Sigmoid colon (tissue), 7 donors: ENCODE measurements around the gene RAP2B. TPM values are rescaled to one million over a fixed set of nuclear protein-coding genes. Genes with fewer than 3 reads are reported as not detected.

Experiments
- DNase-seq: peaks from one replicate; pipeline ENCODE4 v3.0.0-alpha.2; 2019
- H3K27ac ChIP-seq, 4 donors: fragments of 200-600 bp; sonication (generic); one replicate each; pipeline ENCODE4 v1.5.1; 2016 to 2019; ENCODE audit warnings: mild to moderate bottlenecking in 1 of 4
- H3K27me3 ChIP-seq, 3 donors: fragments of 200-600 bp; sonication (generic); one replicate each; pipeline ENCODE4 v1.5.1; 2019; ENCODE audit warnings: mild to moderate bottlenecking in 1 of 3
- H3K36me3 ChIP-seq, 4 donors: fragments of 200-600 bp; sonication (generic); one replicate each; pipeline ENCODE4 v1.5.1; 2016 to 2019
- H3K4me1 ChIP-seq, 4 donors: fragments of 200-600 bp; sonication (generic); one replicate each; pipeline ENCODE4 v1.5.1; 2017 to 2019
- H3K4me3 ChIP-seq, 4 donors: fragments of 200-600 bp; sonication (generic); one replicate each; pipeline ENCODE4 v1.5.1; 2017 to 2019; ENCODE audit warnings: mild to moderate bottlenecking in 2 of 4, moderate library complexity in 1 of 4
- H3K9me3 ChIP-seq, 4 donors: fragments of 200-600 bp in 3 of 4; sonication (generic) in 3 of 4; one replicate each; pipeline versions ENCODE4 v1.5.1 to v1.6.1; 2013 to 2019
- CTCF ChIP-seq, 4 experiments: fragments of 450-650 bp in 3 of 4; fragments of 200-600 bp in 1 of 4; IDR thresholded peaks; one replicate each; pipeline ENCODE4 v1.5.1; 2016 to 2019; ENCODE audit warnings: antibody characterized with exemption in 4 of 4, mild to moderate bottlenecking in 3 of 4, moderate library complexity in 2 of 4
- EP300 ChIP-seq, 4 donors: sonication (generic); formaldehyde crosslinking; IDR thresholded peaks; one replicate each; pipeline ENCODE4 v1.6.1; 2017; ENCODE audit warnings: antibody characterized with exemption in 4 of 4
- POLR2A ChIP-seq, 2 donors: fragments of 450-650 bp; IDR thresholded peaks; one replicate each; pipeline ENCODE4 v1.6.1; 2016; ENCODE audit warnings: antibody characterized with exemption in 2 of 2, mild to moderate bottlenecking in 2 of 2, moderate library complexity in 2 of 2
- POLR2AphosphoS5 ChIP-seq, 4 donors: sonication (generic); formaldehyde crosslinking; IDR thresholded peaks; one replicate each; pipeline ENCODE4 v1.6.1; 2017; ENCODE audit warnings: antibody characterized with exemption in 4 of 4
- WGBS, 2 donors: extraction: QIAGEN DNeasy Blood & Tissue Kit; methylation state at CpG; one replicate each; pipeline ENCODE4 v1.1.7; 2013; 5-methylcytosine and 5-hydroxymethylcytosine counted together
- intact Hi-C: fragments of 100-400 bp; cut with DNase I; formaldehyde crosslinking; loops from one replicate; pipeline ENCODE4 v1.15.1; 2023
- polyA plus RNA-seq, 3 donors: library from polyadenylated mRNA; stranded (reverse); fragments of 200-250 nt; gene quantifications; one replicate each; pipeline ENCODE4 v1.2.3, GENCODE V29; 2013
- total RNA-seq, 4 donors: library from RNA; depleted of rRNA; stranded (reverse); fragments of >200 nt; gene quantifications; one replicate each; pipeline ENCODE4 v1.1.0, GENCODE V29; 2016
- donor health status: healthy with polysubstance abuse.
- donor health status: Bipolar disorder and iron deficiency.
- donor health status: healthy.

RAP2B gene
- total and polyA plus RNA-seq, 7 donors: 4.8 to 9.4 (median 8.6) TPM

GRCh38 chr3:153138276-153139210 is 23.5 kb upstream of the RAP2B start:
- peak; percentile 72 for DNase-seq
- H3K4me3 ChIP-seq: no peak overlapping the region
- intact Hi-C loops: no loop called here

GRCh38 chr3:153142961-153143360 is 19.1 kb upstream of the RAP2B start:
- H3K4me3 ChIP-seq: no peak overlapping the region
- no peak for DNase-seq
- no peaks in the 10 kb centered on the region for H3K36me3 ChIP-seq
- WGBS, 2 donors: 69 to 76% methylated on average over 1 of the region's 1 CpG
- no peaks in the 10 kb centered on the region for H3K9me3 ChIP-seq
- H3K27me3 ChIP-seq: no peaks in the 10 kb centered on the region
- intact Hi-C loops: no loop called here
- no peak overlapping the region for H3K27ac ChIP-seq
- H3K4me1 ChIP-seq: peaks cover 0 to 10% (median 0%) of the 10 kb centered on the region in 4 donors
- TF ChIP-seq EP300 (IDR thresholded peaks at IDR 0.05) (no peak), POLR2AphosphoS5 (IDR thresholded peaks at IDR 0.05) (no peak), CTCF (IDR thresholded peaks at IDR 0.05) (no peak), POLR2A (IDR thresholded peaks at IDR 0.05) (no peak)

More at GRCh38 chr3:153138276-153139210, 23.5 kb upstream of the RAP2B start:
- Histone ChIP-seq H3K4me1 (peaks cover 0 to 10% (median 0%) of the 10 kb centered on the region in 4 donors), H3K27ac (peak overlapping the region in 2 of 4 donors; percentile 50 to 56), H3K36me3 (no peaks in the 10 kb centered on the region), H3K27me3 (no peaks in the 10 kb centered on the region), H3K9me3 (no peaks in the 10 kb centered on the region)
- TF ChIP-seq EP300 (IDR thresholded peaks at IDR 0.05) (peak in 1 of 4 donors; percentile 33), POLR2A (IDR thresholded peaks at IDR 0.05) (no peak), POLR2AphosphoS5 (IDR thresholded peaks at IDR 0.05) (peak in 2 of 4 donors; percentile 27 to 78)
- WGBS, 2 donors: 25 to 52% methylated on average over 5 of the region's 5 CpGs

GRCh38 chr3:153144071-153144470 is 18.0 kb upstream of the RAP2B start:
- H3K27me3 ChIP-seq: no peaks in the 10 kb centered on the region
- no peaks in the 10 kb centered on the region for H3K36me3 ChIP-seq
- no peak for DNase-seq
- no peaks in the 10 kb centered on the region for H3K9me3 ChIP-seq
- H3K4me3 ChIP-seq: no peak overlapping the region
- no peak overlapping the region for H3K27ac ChIP-seq
- 86 to 92% methylated on average over 1 of the region's 1 CpG for WGBS, 2 donors
- H3K4me1 ChIP-seq: peaks cover 0 to under 1% (median 0%) of the 10 kb centered on the region in 4 donors
- intact Hi-C loops: no loop called here
- TF ChIP-seq CTCF (IDR thresholded peaks at IDR 0.05): no peak
- TF ChIP-seq POLR2A (IDR thresholded peaks at IDR 0.05): no peak
- no peak for TF ChIP-seq POLR2AphosphoS5 (IDR thresholded peaks at IDR 0.05)
- TF ChIP-seq EP300 (IDR thresholded peaks at IDR 0.05): no peak

GRCh38 chr3:153144779-153145178 is 17.2 kb upstream of the RAP2B start:
- 86 to 88% methylated on average over 1 of the region's 1 CpG for WGBS, 2 donors
- H3K36me3 ChIP-seq: no peaks in the 10 kb centered on the region
- no peak for TF ChIP-seq POLR2AphosphoS5 (IDR thresholded peaks at IDR 0.05)
- TF ChIP-seq CTCF (IDR thresholded peaks at IDR 0.05): no peak
- no peak for TF ChIP-seq POLR2A (IDR thresholded peaks at IDR 0.05)
- TF ChIP-seq EP300 (IDR thresholded peaks at IDR 0.05): no peak
- H3K4me1 ChIP-seq: no peaks in the 10 kb centered on the region
- no peak for DNase-seq
- no peak overlapping the region for H3K27ac ChIP-seq
- intact Hi-C loops: no loop called here
- H3K27me3 ChIP-seq: no peaks in the 10 kb centered on the region
- no peak overlapping the region for H3K4me3 ChIP-seq
- no peaks in the 10 kb centered on the region for H3K9me3 ChIP-seq

- intact Hi-C loops: no loop called here
- H3K4me1 ChIP-seq: no peaks in the 10 kb centered on the region
- no peak for DNase-seq
- no peak overlapping the region for H3K27ac ChIP-seq
- no peaks in the 10 kb centered on the region for H3K36me3 ChIP-seq
- no peaks in the 10 kb centered on the region for H3K27me3 ChIP-seq
- H3K9me3 ChIP-seq: no peaks in the 10 kb centered on the region
- no peak overlapping the region for H3K4me3 ChIP-seq
- TF ChIP-seq CTCF (IDR thresholded peaks at IDR 0.05): no peak
- TF ChIP-seq POLR2AphosphoS5 (IDR thresholded peaks at IDR 0.05): no peak
- TF ChIP-seq EP300 (IDR thresholded peaks at IDR 0.05): no peak
- TF ChIP-seq POLR2A (IDR thresholded peaks at IDR 0.05): no peak
These were observed 16.6 kb upstream of the RAP2B start for GRCh38 chr3:153145454-153145853.
